Activated CD4-positive, alpha-beta T cell treated with anti-CD3 and anti-CD28 coated beads for 36 hours (primary cell): ENCODE results near the gene NEK7. TPM values are rescaled to one million over a fixed set of nuclear protein-coding genes. Genes with fewer than 3 reads are reported as not detected.

ENCODE experiments used
- ATAC-seq: fragments of 200-7000 bp; cut with Tn5 transposase; one replicate; pipeline ENCODE4 v1.10.0; 2021; ENCODE audit warnings: mild to moderate bottlenecking, moderate library complexity
- CTCF ChIA-PET: fragments of 350-600 bp; sonication (Branson Sonifier 250); formaldehyde crosslinking; loops from one replicate; lab custom pipeline; 2021; ENCODE audit warnings: antibody characterized with exemption; lab: Charles Lee
- POLR2A ChIA-PET: fragments of 350-600 bp; sonication (Branson Sonifier 250); formaldehyde crosslinking; loops from one replicate; lab custom pipeline; 2021; ENCODE audit warnings: antibody characterized with exemption, inconsistent platforms; lab: Charles Lee
- DNase-seq: peaks from one replicate; pipeline ENCODE4 v3.0.0-alpha.2; 2020
- H3K27ac Mint-ChIP-seq: one replicate; pipeline ENCODE4 v1.8.0; 2021; ENCODE audit warnings: mixed read lengths
- H3K27me3 Mint-ChIP-seq: one replicate; pipeline ENCODE4 v1.8.0; 2021; ENCODE audit warnings: mixed read lengths
- H3K36me3 Mint-ChIP-seq: one replicate; pipeline ENCODE4 v1.8.0; 2021; ENCODE audit warnings: low read depth, mixed read lengths
- H3K4me1 Mint-ChIP-seq: one replicate; pipeline ENCODE4 v1.8.0; 2021; ENCODE audit warnings: mixed read lengths
- H3K4me3 Mint-ChIP-seq: one replicate; pipeline ENCODE4 v1.8.0; 2021; ENCODE audit warnings: mild to moderate bottlenecking, moderate library complexity, mixed read lengths
- H3K9me3 Mint-ChIP-seq: one replicate; pipeline ENCODE4 v1.8.0; 2021; ENCODE audit warnings: low read depth, mixed read lengths
- intact Hi-C, 2 experiments: fragments of 100-400 bp; cut with DNase I in 1 of 2; cut with micrococcal nuclease in 1 of 2; formaldehyde crosslinking; loops; one replicate each; pipeline versions ENCODE4 v1.14.2 to v1.15.1; 2022 to 2024; cut with DNase I, micrococcal nuclease
- total RNA-seq, 2 experiments: library from RNA; stranded (reverse); gene quantifications; one replicate each; pipeline ENCODE4 v1.2.3, GENCODE V29; 2021

Gene NEK7
- total RNA-seq, result 10 to 100 TPM; 46.9 to 49.0 TPM

DNA sequence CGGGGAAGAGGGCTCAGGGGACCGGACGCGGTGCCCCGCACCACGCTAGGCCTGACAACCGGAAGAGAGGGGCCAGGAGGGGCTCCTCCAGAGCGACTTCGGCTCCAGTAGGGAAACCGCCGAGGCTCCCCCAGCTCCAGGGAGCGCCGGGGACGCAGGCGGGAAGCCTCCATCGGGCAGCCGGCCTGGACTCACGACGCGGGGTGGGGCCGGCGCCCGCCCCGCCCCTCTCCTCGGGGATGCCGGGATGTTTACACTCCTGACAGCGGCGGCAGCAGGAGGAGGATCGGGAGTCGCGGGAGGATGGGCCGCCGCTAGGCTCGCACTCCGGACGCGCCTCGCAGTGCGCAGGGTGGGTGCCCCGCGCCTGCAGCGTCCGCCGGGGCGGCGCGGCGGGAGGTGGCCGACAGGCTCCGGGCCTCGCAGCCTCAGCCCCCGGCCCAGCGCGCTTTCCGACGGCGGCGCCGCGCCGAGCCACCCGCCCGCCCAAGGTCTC is at the start of gene NEK7:
Gene NEK7, plus strand, starts transcription at position 254 of the 496 bp plus-strand sequence. CDS start 75,583 bp downstream, outside the sequence.
- H3K4me3 Mint-ChIP-seq, result peak within 1 kb of the TSS; percentile 94
- ChIA-PET CTCF (interaction anchor here (0.6 to 2.4 kb wide), 14 partner anchors 9 to 523 kb away, joined by 3 to 9 read pairs (median 4); no protein-coding TSS in a partner anchor), POLR2A (interaction anchor here (0.8 kb wide), 1 partner anchor 9 kb away, joined by 3 read pairs; no protein-coding TSS in a partner anchor)
- H3K9me3 Mint-ChIP-seq, result no peaks in the 10 kb centered on the region
- intact Hi-C loops, result loop anchor here (1.0 to 5.0 kb wide), 17 partner anchors 46 to 1009 kb away; partner anchors contain the start of genes ASPM (in 1 of the 2), C1orf53 (in 1 of the 2), DENND1B (in 1 of the 2) and LHX9 (in 1 of the 2)
- peaks cover 5% of the 10 kb centered on the region for H3K36me3 Mint-ChIP-seq
- peaks cover 28% of the 10 kb centered on the region for H3K4me1 Mint-ChIP-seq
- ATAC-seq (peak; percentile 41), DNase-seq (peak; percentile 82)
- H3K27me3 Mint-ChIP-seq, result no peaks in the 10 kb centered on the region
- H3K27ac Mint-ChIP-seq, result peak within 1 kb of the TSS; percentile 99

DNA sequence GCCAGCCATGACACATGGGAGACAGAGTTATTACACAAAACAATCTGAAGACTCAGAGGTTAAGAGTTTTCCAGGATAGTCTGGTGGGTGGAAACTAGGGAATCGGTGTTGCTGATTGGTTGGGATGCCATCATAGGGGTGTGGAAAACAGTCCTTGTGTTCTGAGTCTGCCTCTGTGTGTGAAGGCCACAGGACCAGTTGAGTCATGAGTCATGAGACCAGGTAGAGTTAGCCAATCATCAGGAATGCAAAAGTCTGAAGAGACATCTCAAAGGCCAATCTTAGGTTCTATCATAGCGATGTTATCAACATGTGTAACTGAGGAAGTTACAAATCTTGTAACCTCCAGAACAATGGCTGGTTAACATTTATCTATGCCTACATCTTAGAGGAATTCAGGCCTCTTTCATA is 49.7 kb upstream of the NEK7 start:
- intact Hi-C loops, result no loop called here
- ChIA-PET POLR2A (no interaction called here), CTCF (no interaction called here)
- ATAC-seq (no peak), DNase-seq (no peak)
- Mint-ChIP-seq H3K4me3 (no peak overlapping the region), H3K36me3 (no peaks in the 10 kb centered on the region), H3K27me3 (no peaks in the 10 kb centered on the region), H3K9me3 (no peaks in the 10 kb centered on the region), H3K4me1 (peaks cover 13% of the 10 kb centered on the region), H3K27ac (no peak overlapping the region)

DNA sequence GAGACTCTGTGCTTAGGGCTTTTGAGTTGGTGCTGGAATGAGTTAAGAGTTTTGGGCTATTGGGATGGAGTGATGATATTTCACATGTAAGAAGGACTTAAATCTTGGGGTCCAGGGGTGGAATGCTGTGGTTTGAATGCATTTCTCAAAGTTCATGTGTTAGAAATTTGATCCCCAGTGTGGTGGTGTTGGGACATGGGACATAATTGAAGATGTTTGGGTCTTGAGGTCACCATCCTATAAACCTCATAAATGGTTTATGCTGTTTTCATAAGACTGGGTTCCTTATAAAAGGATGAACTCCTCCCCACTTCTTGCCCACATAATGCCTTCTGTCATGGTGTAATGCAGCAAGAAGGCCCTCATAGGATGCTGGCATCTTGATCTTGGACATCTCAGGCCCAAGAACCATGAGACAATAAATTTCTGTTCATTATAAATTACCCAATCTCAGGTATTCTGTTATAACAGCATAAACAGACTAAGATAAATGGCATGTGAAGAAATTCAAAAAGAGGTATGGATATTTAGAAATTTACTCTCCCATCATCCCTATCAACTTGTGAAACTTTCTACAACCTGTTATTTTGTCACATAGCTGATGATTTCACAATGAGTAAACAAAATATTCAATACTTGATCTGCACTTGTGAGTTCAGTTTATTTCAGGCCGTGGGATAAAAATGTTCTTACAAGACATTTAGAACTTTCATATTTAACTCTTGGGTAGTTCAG is 48.0 kb upstream of the NEK7 start:
- intact Hi-C loops, result no loop called here
- Mint-ChIP-seq H3K4me3 (no peak overlapping the region), H3K27ac (no peak overlapping the region), H3K4me1 (no peaks in the 10 kb centered on the region), H3K27me3 (no peaks in the 10 kb centered on the region), H3K9me3 (no peaks in the 10 kb centered on the region), H3K36me3 (no peaks in the 10 kb centered on the region)
- no peak for DNase-seq
- no peak for ATAC-seq
- ChIA-PET CTCF (no interaction called here), POLR2A (no interaction called here)

DNA sequence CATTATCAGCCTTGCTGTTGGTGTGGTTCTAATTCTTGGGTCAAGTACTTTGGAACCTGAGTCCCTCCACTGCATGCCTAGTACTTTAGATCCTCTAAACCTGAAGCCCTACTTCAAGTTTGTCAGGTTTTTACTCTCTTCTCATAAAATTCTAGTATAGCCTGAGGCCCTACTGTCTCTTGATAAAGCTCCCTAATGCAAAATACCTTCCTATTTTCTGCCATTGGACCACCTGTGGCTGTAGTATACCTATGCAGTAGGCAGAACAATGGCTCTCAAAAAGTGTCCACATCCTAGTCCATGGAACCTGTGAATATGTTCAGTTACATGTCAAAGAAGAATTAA is 47.5 kb upstream of the NEK7 start:
- CTCF ChIA-PET, result no interaction called here
- no peaks in the 10 kb centered on the region for H3K9me3 Mint-ChIP-seq
- ATAC-seq (no peak), DNase-seq (no peak)
- no peaks in the 10 kb centered on the region for H3K36me3 Mint-ChIP-seq
- no peak overlapping the region for H3K27ac Mint-ChIP-seq
- no peak overlapping the region for H3K4me3 Mint-ChIP-seq
- H3K4me1 Mint-ChIP-seq, result no peaks in the 10 kb centered on the region
- POLR2A ChIA-PET, result no interaction called here
- intact Hi-C loops, result no loop called here
- H3K27me3 Mint-ChIP-seq, result peaks cover 2% of the 10 kb centered on the region

DNA sequence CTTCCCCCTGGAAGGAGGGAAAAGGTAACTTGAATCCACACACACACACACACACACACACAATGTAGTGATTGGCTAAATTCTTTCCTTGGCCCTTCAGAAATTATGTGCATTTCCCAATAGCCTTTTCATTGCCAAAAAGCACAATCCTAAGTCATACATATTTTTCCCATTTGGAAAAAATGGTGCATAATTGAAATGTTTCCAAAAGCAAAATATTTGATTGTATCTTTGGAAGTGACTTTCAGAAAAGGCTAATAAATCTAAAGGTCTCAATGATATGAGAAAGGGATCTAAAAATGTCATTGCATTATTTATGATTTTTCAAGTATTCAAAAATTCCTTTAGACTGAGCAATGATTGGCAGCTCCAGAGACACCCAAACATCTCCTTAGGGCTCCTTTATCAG is 43.5 kb upstream of the NEK7 start:
- ChIA-PET POLR2A (no interaction called here), CTCF (no interaction called here)
- Mint-ChIP-seq H3K9me3 (no peaks in the 10 kb centered on the region), H3K27ac (no peak overlapping the region), H3K4me1 (no peaks in the 10 kb centered on the region), H3K27me3 (peaks cover 2% of the 10 kb centered on the region), H3K36me3 (no peaks in the 10 kb centered on the region), H3K4me3 (no peak overlapping the region)
- DNase-seq (no peak), ATAC-seq (no peak)
- intact Hi-C loops, result no loop called here

DNA sequence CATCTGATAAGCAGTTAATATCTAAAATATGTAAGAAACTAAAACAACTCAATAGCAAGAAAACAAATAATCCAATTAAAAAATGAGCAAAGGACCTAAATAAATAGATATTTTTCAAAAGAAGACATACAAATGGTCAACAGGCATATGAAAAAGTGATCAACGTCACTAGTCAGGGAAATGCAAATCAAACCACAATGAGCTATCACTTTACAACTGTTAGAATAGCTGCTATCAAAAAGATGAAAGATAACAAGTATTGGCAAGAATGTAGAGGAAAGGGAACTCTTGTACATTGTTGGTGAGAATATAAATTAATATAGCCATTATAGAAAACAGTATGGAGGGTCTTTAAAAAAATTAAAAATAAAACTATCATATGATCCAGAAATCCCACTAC is 40.7 kb upstream of the NEK7 start:
- intact Hi-C loops, result no loop called here
- CTCF ChIA-PET, result no interaction called here

DNA sequence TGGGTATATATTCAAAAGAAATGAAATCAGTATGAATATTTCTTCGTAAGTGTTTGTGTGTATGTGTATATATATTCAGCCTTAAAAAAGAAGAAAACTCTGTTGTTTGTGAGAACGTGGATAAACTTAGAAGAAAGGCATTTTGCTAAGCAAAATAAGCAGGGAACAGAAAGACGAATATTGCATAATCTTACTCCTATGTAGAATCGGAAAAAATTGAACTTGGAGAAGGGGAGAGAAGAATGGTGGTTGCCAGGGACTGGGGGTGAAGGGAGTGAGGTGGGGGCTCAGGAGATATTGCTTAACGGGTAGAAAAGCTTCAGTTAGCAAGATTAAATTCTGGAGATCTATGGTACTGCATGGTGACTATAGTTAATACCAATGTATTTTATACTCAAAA is 40.3 kb upstream of the NEK7 start:
- Mint-ChIP-seq H3K27me3 (peaks cover 2% of the 10 kb centered on the region), H3K4me1 (no peaks in the 10 kb centered on the region), H3K27ac (no peak overlapping the region), H3K4me3 (no peak overlapping the region), H3K9me3 (no peaks in the 10 kb centered on the region), H3K36me3 (no peaks in the 10 kb centered on the region)
- ATAC-seq, result no peak
- CTCF ChIA-PET, result interaction anchor here (0.9 kb wide), 1 partner anchor 9 kb away, joined by 4 read pairs; no protein-coding TSS in a partner anchor
- POLR2A ChIA-PET, result no interaction called here
- intact Hi-C loops, result no loop called here
- DNase-seq, result no peak

More for the DNA sequence above, 40.7 kb upstream of the NEK7 start:
- Mint-ChIP-seq H3K4me1 (no peaks in the 10 kb centered on the region), H3K27me3 (peaks cover 2% of the 10 kb centered on the region), H3K9me3 (no peaks in the 10 kb centered on the region), H3K36me3 (no peaks in the 10 kb centered on the region), H3K4me3 (no peak overlapping the region), H3K27ac (no peak overlapping the region)
- DNase-seq (no peak), ATAC-seq (no peak)
- POLR2A ChIA-PET, result no interaction called here

DNA sequence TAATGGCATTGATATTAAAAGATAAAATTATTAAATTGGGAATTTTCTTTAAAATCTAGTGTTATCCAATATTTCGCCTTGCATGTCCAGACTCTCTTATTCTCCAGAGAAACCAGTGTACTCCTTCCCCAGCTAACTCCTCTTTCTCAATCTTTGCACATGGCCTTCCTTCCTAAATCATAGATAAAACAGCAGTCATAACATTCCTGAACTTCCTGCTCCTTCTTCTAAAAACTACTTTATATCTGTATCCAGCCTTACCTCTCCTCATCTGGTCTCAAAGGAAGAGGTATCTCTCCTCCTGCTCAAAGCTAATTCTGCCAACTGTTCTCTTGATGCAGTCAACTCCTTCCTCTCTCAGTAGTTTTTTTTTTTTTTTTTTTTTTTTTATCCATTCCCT is 39.5 kb upstream of the NEK7 start:
- no peak for ATAC-seq
- Mint-ChIP-seq H3K27me3 (peaks cover 2% of the 10 kb centered on the region), H3K4me1 (no peaks in the 10 kb centered on the region), H3K4me3 (no peak overlapping the region), H3K9me3 (no peaks in the 10 kb centered on the region), H3K36me3 (no peaks in the 10 kb centered on the region), H3K27ac (no peak overlapping the region)
- no peak for DNase-seq
- CTCF ChIA-PET, result interaction anchor here (0.6 to 0.9 kb wide), 2 partner anchors 8 to 514 kb away, joined by 4 read pairs; no protein-coding TSS in a partner anchor
- intact Hi-C loops, result no loop called here
- POLR2A ChIA-PET, result no interaction called here

DNA sequence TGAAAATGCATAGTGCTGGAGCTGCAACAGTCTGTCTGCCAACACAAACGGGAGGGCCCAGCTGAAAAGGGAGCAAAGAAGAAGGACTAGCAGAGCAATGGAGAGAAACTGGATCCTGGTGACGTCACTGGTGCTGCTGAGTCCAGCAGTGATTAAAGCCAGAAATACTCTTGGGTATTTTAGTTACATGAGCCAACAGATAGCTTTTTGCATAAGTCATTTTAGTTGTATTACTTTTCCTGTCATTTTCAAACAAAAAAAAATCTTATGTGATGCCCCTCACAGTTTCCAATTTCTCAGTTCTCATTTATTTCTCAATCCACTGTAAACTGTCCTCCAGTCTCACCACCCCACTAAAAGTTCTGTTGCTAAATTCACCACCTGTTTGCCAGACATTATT is 38.7 kb upstream of the NEK7 start:
- no peaks in the 10 kb centered on the region for H3K4me1 Mint-ChIP-seq
- H3K27ac Mint-ChIP-seq, result no peak overlapping the region
- CTCF ChIA-PET, result interaction anchor here (0.6 kb wide), 1 partner anchor 514 kb away, joined by 4 read pairs; no protein-coding TSS in a partner anchor
- H3K9me3 Mint-ChIP-seq, result no peaks in the 10 kb centered on the region
- H3K4me3 Mint-ChIP-seq, result no peak overlapping the region
- POLR2A ChIA-PET, result no interaction called here
- DNase-seq (no peak), ATAC-seq (no peak)
- peaks cover 2% of the 10 kb centered on the region for H3K27me3 Mint-ChIP-seq
- no peaks in the 10 kb centered on the region for H3K36me3 Mint-ChIP-seq
- intact Hi-C loops, result no loop called here

DNA sequence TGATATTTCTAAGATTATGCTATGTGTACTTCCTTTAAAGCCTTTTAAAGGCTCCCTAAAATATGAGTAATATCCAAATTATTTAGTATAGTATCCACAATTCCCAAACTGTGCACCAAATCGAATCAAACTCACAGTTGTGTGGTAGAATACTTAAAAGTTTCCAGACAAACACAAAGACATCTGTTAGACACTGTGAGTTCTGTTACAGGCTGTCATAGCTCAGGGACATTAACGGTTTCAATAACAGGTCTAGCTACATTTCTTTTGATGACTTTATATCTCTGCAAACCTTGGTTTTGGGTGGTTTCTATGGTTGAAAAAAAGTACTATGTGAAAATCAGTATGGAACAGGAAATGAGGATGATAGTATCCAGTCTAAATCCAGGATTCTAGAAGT is 36.9 kb upstream of the NEK7 start:
- CTCF ChIA-PET, result interaction anchor here (1.2 to 1.5 kb wide), 2 partner anchors 16 to 32 kb away, joined by 3 read pairs; no protein-coding TSS in a partner anchor
- ATAC-seq, result no peak
- DNase-seq, result no peak
- Mint-ChIP-seq H3K27ac (no peak overlapping the region), H3K27me3 (no peaks in the 10 kb centered on the region), H3K9me3 (no peaks in the 10 kb centered on the region), H3K4me1 (no peaks in the 10 kb centered on the region), H3K4me3 (no peak overlapping the region), H3K36me3 (no peaks in the 10 kb centered on the region)
- intact Hi-C loops, result no loop called here
- POLR2A ChIA-PET, result no interaction called here

DNA sequence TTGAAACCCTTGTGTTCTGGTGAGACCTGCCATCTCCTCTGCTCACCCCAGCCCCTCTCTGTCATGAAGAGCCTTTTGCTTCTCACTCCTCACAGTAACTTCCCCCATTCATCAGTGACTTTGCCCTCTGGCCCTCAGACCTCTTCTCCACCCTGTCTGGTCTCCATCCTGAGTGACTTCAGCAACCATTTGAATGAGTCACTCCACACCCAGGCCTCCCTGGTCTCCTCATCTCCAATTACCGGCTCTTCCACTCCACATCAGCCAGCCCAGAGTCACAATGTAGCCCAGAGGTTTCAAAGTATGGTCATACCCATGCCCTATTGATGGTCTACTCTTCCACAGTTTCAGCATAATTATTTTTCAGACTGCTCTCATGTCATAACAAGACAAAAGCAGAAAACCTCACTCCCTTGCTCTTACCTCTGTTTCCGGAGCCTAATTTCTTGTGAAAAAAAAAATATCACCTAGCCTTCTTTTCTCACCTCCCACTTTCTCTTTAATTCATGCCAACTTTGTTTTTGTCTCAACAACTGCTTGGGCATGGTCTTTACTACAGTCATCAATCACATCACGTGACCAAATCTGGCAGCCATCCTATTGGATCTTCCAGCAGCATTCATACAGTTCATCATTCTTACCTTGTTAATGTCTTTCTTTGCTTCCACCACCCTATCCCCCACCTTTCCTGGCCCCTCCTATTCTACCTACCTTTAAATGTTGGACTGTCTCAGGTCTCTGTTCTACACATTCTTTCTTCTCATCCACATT is 35.6 kb upstream of the NEK7 start:
- H3K9me3 Mint-ChIP-seq, result no peaks in the 10 kb centered on the region
- no peaks in the 10 kb centered on the region for H3K36me3 Mint-ChIP-seq
- ATAC-seq (peak; percentile 30), DNase-seq (no peak)
- no peak overlapping the region for H3K4me3 Mint-ChIP-seq
- intact Hi-C loops, result no loop called here
- ChIA-PET CTCF (no interaction called here), POLR2A (no interaction called here)
- H3K27me3 Mint-ChIP-seq, result no peaks in the 10 kb centered on the region
- H3K27ac Mint-ChIP-seq, result no peak overlapping the region
- no peaks in the 10 kb centered on the region for H3K4me1 Mint-ChIP-seq
